Measurements from ENCODE around the gene SLC15A4. TPM values are rescaled to one million over a fixed set of nuclear protein-coding genes. Genes with fewer than 3 reads are reported as not detected.

SLC15A4 gene
- 21.6 and 23.0 TPM in 2 replicates for total RNA-seq (2021)
- long read RNA-seq, partial matches to known transcripts, result 4 of 19 reads
- long read RNA-seq, other reads (novel, unspliced or antisense), result 7 of 19 reads

- TF ChIP-seq, protein P1, sequence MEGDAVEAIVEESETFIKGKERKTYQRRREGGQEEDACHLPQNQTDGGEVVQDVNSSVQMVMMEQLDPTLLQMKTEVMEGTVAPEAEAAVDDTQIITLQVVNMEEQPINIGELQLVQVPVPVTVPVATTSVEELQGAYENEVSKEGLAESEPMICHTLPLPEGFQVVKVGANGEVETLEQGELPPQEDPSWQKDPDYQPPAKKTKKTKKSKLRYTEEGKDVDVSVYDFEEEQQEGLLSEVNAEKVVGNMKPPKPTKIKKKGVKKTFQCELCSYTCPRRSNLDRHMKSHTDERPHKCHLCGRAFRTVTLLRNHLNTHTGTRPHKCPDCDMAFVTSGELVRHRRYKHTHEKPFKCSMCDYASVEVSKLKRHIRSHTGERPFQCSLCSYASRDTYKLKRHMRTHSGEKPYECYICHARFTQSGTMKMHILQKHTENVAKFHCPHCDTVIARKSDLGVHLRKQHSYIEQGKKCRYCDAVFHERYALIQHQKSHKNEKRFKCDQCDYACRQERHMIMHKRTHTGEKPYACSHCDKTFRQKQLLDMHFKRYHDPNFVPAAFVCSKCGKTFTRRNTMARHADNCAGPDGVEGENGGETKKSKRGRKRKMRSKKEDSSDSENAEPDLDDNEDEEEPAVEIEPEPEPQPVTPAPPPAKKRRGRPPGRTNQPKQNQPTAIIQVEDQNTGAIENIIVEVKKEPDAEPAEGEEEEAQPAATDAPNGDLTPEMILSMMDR (conservative IDR thresholded peaks at IDR 0.05), result peak; percentile 40; the same call in 2 of the 3 replicates
- Histone ChIP-seq H3K79me2 (ENCODE audit: insufficient read depth, low read length) (peaks cover 24% of the 10 kb centered on the region; the same call in 1 of the 2 replicates), H2AFZ (ENCODE audit: low read length) (no peak within 1 kb of the TSS), H3K9me3 (ENCODE audit: control insufficient read depth, low read depth, low read length) (no peaks in the 10 kb centered on the region), H3K4ac (ENCODE audit: low read depth, low read length) (peak within 1 kb of the TSS; percentile 83), H3K4me2 (ENCODE audit: insufficient read depth, insufficient read length, low read length) (peak within 1 kb of the TSS; percentile 77), H4K8ac (replicated peaks; ENCODE audit: insufficient read length, low read depth, low read length) (peak within 1 kb of the TSS; percentile 86), H3K14ac (ENCODE audit: insufficient read depth, low read length) (peak within 1 kb of the TSS; percentile 95), H2BK15ac (ENCODE audit: low read depth, low read length) (no peak within 1 kb of the TSS), H4K5ac (ENCODE audit: insufficient read length, low read depth, low read length) (peak within 1 kb of the TSS; percentile 45), H3K23me2 (ENCODE audit: insufficient read length, low read depth, low read length, poor library complexity, severe bottlenecking) (peaks cover 13% of the 10 kb centered on the region), H3K9ac (ENCODE audit: extremely low read depth, insufficient read length, low read length) (peak within 1 kb of the TSS; percentile 98), H4K20me1 (ENCODE audit: control insufficient read depth, insufficient read depth, insufficient read length) (no peaks in the 10 kb centered on the region), H2BK5ac (ENCODE audit: insufficient read length, low read length) (peak within 1 kb of the TSS; percentile 2), H3T11ph (ENCODE audit: low read length) (no peak within 1 kb of the TSS), H2BK12ac (ENCODE audit: insufficient read length, low read depth, low read length) (no peak within 1 kb of the TSS), H3K27ac (ENCODE audit: insufficient read length, low read depth, low read length) (peak within 1 kb of the TSS; percentile 15), H3K79me1 (ENCODE audit: insufficient read depth, low read depth, low read length, poor library complexity, severe bottlenecking) (peaks cover 6% of the 10 kb centered on the region), H2BK20ac (ENCODE audit: low read depth, low read length, poor library complexity, severe bottlenecking) (no peak within 1 kb of the TSS), H3K27me3 (ENCODE audit: insufficient read depth, low read length) (no peaks in the 10 kb centered on the region), H3K56ac (ENCODE audit: insufficient read length, low read depth, low read length) (no peak within 1 kb of the TSS), H2BK120ac (ENCODE audit: low read depth, low read length, poor library complexity, severe bottlenecking) (no peak within 1 kb of the TSS), H4K91ac (ENCODE audit: insufficient read length, low read depth, low read length) (peak within 1 kb of the TSS; percentile 55), H3K23ac (ENCODE audit: insufficient read length, low read depth, low read length) (no peak within 1 kb of the TSS), H3K18ac (ENCODE audit: insufficient read length, low read depth, low read length) (peak within 1 kb of the TSS; percentile 91), H3K4me1 (ENCODE audit: insufficient read depth, low read length) (peaks cover 5% of the 10 kb centered on the region), H2AK5ac (ENCODE audit: insufficient read length, low read length) (no peak within 1 kb of the TSS)
- DNase-seq, result peak; percentile 98
- no CpG with 5 or more reads among the region's 63 CpGs for WGBS (ENCODE audit: extremely low coverage, insufficient read length, low lambda C conversion rate)
- Mint-ChIP-seq H3K4me1 (peaks cover 28 to 34% of the 10 kb centered on the region in 2 experiments), H3K9me3 (no peaks in the 10 kb centered on the region), H3K4me3 (peak within 1 kb of the TSS; percentile 86 to 90), H3K27me3 (ENCODE audit: low read depth) (no peaks in the 10 kb centered on the region; the same call in 1 of the 2 replicates), H3K36me3 (ENCODE audit: insufficient read depth in 1 of 3, low read depth in 3 of 3) (peaks cover 9 to 24% (median 24%) of the 10 kb centered on the region in 3 experiments; a peak in 6 of 7 replicates), H3K27ac (peak within 1 kb of the TSS; percentile 97 to 98 (median 98))
These were observed at the start of gene SLC15A4 for GRCh38 chr12:128823916-128824839. SLC15A4 (minus strand) TSS chr12:128823958; CDS start chr12:128823943, 15 bp downstream.
